Activated naive CD8-positive, alpha-beta T cell treated with anti-CD3 and anti-CD28 coated beads, Interleukin-2, amount 50 U/mL, for 24 hours (primary cell): ENCODE measurements around the gene POU3F4.

Experiments
- ATAC-seq: fragments of 150-1000 bp; cut with Tn5 transposase; one replicate; pipeline ENCODE4 v1.10.0; 2021
- DNase-seq: peaks from one replicate; pipeline ENCODE4 v3.0.0; 2021
- H3K27ac Mint-ChIP-seq: one replicate; pipeline ENCODE4 v1.8.0; 2021; ENCODE audit warnings: mild to moderate bottlenecking, mixed read lengths
- H3K27me3 Mint-ChIP-seq: one replicate; pipeline ENCODE4 v1.8.0; 2021; ENCODE audit warnings: mixed read lengths
- H3K36me3 Mint-ChIP-seq: one replicate; pipeline ENCODE4 v1.8.0; 2021; ENCODE audit warnings: low read depth, mixed read lengths
- H3K4me1 Mint-ChIP-seq: one replicate; pipeline ENCODE4 v1.8.0; 2021; ENCODE audit warnings: mixed read lengths
- H3K4me3 Mint-ChIP-seq: one replicate; pipeline ENCODE4 v1.8.0; 2021; ENCODE audit warnings: mild to moderate bottlenecking, moderate library complexity, mixed read lengths
- H3K9me3 Mint-ChIP-seq: one replicate; pipeline ENCODE4 v1.8.0; 2021; ENCODE audit warnings: mixed read lengths

Gene POU3F4

DNA sequence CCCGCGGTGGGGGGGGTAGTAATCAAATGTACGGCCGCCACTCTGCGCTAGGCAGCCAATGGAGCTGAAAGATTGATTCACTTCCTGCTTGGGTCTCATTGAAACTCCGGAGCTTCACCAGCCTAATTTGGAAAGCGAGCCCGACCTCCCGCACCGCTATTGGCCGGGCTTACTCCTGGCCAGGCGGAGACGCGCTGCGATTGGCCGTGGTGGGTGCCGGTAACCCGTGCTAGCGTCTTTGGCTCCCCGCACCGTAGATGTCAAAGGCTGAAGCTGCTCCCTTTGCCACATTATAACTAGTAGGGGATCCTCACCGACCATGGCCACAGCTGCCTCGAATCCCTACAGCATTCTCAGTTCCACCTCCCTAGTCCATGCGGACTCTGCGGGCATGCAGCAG lies at the start of gene POU3F4:
POU3F4 (plus strand) TSS at position 285 of the 400 bp plus-strand sequence; CDS start at position 320, 35 bp downstream.
- H3K4me3 Mint-ChIP-seq: no peak within 1 kb of the TSS
- peaks cover 57% of the 10 kb centered on the region for H3K27me3 Mint-ChIP-seq
- no peak for DNase-seq
- H3K4me1 Mint-ChIP-seq: peaks cover 5% of the 10 kb centered on the region
- no peak for ATAC-seq
- no peak within 1 kb of the TSS for H3K27ac Mint-ChIP-seq
- no peaks in the 10 kb centered on the region for H3K9me3 Mint-ChIP-seq
- peaks cover 2% of the 10 kb centered on the region for H3K36me3 Mint-ChIP-seq

DNA sequence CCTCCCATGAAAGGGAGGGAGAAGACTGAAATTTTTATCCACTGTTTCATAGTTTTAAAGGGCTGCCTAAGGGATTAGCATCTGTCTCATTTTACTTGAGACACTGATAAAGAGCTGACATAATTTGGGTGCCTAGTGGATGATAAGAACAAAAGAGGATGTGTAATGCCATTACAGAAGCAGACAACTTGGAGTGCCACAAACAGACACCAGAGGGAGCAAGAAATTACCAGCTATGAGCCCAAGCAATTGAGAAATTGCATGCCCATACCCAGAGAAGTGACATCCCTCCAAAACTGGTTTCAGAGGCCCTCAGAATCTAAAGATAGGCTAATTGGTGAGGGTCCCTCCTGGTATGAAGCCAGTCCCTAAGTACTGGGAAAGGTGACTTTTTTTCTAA lies 38.5 kb upstream of the POU3F4 start:
- Mint-ChIP-seq H3K4me3 (no peak overlapping the region), H3K27me3 (no peaks in the 10 kb centered on the region), H3K9me3 (no peaks in the 10 kb centered on the region), H3K27ac (no peak overlapping the region), H3K4me1 (no peaks in the 10 kb centered on the region), H3K36me3 (no peaks in the 10 kb centered on the region)
- no peak for ATAC-seq
- DNase-seq: peak; percentile 5

DNA sequence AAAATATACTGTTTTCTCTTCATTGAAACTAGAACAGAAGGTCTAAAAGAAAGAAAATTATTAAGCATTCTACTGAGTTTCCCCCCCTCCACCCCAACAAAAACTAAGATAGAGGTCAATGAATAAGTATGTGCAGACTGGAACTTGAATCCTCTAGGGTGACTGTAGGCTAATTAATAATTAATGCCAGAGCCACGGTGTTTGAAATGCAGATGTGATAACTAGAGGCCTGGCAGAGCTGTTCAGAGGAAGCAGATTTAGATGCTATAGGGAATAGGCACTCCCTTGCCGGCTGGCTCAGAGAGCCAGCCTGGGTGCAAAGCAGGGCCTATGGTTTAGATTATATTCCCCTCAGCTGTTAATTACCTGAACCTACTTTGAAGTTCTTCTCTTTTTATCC lies 12.2 kb upstream of the POU3F4 start:
- Mint-ChIP-seq H3K36me3 (no peaks in the 10 kb centered on the region), H3K27ac (no peak overlapping the region), H3K4me1 (no peaks in the 10 kb centered on the region), H3K27me3 (peaks cover 2% of the 10 kb centered on the region), H3K9me3 (no peaks in the 10 kb centered on the region), H3K4me3 (no peak overlapping the region)
- ATAC-seq: no peak
- no peak for DNase-seq

DNA sequence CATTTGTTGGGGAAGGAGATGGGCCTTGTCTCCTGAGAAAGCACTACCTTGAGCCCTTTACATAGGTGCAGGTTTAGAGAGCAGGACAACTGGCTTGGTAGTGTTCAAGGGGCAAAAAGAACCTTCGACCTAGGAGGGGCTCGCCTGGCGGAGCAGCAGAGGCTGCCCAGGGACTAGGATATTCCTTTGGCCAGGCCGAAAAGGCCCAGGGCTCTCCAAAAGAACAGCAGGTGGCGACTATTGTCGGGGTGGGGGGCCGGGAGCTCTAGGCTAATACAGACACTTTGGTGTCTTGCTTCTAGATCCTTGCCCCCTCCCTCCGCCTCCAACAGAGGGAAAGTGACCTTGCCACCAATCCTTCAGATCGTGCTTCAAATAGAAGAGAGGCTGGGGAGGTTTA lies 7.1 kb upstream of the POU3F4 start:
- no peak overlapping the region for H3K4me3 Mint-ChIP-seq
- no peak for DNase-seq
- ATAC-seq: no peak
- H3K27ac Mint-ChIP-seq: no peak overlapping the region
- H3K36me3 Mint-ChIP-seq: no peaks in the 10 kb centered on the region
- peaks cover 36% of the 10 kb centered on the region for H3K27me3 Mint-ChIP-seq
- H3K9me3 Mint-ChIP-seq: no peaks in the 10 kb centered on the region
- no peaks in the 10 kb centered on the region for H3K4me1 Mint-ChIP-seq

DNA sequence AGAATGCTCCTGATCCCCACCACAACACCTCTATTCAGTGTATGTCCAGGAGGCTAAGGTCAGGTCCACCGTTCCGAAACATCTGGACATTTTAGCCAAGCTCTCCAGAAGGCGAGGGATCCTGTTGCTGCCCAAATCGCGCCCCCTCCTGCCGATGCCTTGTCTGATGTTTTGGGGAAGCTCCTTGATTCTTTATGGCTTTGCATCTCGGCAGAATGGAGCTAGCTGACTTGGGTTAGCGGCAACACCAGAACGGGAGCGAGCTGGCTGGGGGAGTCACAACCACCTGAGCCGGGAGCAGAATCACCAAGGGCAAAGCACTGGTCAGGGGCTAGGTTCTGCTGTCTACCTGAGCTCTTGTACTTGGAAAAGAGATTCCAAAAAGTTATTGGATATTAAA lies 6.6 kb upstream of the POU3F4 start:
- H3K36me3 Mint-ChIP-seq: no peaks in the 10 kb centered on the region
- no peak for DNase-seq
- no peaks in the 10 kb centered on the region for H3K9me3 Mint-ChIP-seq
- ATAC-seq: no peak
- H3K27me3 Mint-ChIP-seq: peaks cover 37% of the 10 kb centered on the region
- H3K4me1 Mint-ChIP-seq: no peaks in the 10 kb centered on the region
- no peak overlapping the region for H3K27ac Mint-ChIP-seq
- H3K4me3 Mint-ChIP-seq: no peak overlapping the region

DNA sequence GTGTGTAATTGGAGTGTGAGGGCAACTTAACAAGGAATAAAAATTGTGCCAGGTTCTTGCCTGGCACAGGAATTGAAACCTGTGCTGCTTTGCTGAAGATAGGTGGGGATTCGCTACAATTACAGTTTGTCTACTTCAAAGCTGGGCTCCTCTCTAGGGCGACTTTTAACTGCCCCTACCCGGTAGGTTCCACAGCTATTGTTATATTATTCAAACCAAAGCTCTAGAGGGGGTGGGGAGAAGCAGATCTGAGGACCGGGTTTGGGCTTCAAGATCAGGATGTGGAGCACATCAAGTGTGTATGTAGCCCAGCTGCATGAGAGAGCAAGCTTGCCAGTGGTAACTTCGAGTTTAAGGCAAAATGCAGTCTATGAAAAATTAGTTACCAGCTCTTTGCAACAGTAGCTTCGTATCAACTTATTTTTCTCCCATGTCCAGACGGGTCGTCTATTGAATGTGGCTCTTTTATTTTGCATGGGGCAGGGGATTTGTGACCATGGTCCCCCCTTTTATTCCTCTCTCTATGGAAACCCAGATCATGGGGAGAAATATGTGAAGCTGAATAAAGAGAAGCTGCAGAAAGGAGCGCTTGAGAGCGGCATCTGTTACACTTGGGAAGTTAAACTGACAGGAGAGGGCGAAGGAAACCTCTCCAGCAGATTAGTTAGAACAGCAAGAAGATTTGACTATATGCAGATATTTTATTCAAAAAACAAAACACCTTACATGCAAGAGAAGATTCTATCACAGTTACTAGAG lies 3.2 kb upstream of the POU3F4 start:
- Mint-ChIP-seq H3K27ac (no peak overlapping the region), H3K4me3 (no peak overlapping the region), H3K27me3 (peaks cover 59% of the 10 kb centered on the region), H3K36me3 (peaks cover 2% of the 10 kb centered on the region), H3K9me3 (no peaks in the 10 kb centered on the region), H3K4me1 (peaks cover 2% of the 10 kb centered on the region)
- no peak for DNase-seq
- ATAC-seq: no peak

DNA sequence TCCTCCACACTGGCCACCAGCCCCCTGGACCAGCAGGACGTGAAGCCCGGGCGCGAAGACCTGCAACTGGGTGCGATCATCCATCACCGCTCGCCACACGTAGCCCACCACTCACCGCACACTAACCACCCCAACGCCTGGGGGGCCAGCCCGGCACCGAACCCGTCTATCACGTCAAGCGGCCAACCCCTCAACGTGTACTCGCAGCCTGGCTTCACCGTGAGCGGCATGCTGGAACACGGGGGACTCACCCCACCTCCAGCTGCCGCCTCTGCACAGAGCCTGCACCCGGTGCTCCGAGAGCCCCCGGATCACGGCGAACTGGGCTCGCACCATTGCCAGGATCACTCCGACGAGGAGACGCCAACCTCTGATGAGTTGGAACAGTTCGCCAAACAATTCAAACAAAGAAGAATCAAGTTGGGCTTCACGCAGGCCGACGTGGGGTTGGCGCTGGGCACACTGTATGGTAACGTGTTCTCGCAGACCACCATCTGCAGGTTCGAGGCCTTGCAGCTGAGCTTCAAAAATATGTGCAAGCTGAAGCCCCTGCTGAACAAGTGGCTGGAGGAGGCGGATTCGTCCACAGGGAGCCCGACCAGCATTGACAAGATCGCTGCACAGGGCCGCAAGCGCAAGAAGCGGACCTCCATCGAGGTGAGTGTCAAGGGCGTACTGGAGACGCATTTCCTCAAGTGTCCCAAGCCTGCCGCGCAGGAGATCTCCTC lies 600 bp downstream of the POU3F4 start:
- DNase-seq (no peak), ATAC-seq (no peak)
- Mint-ChIP-seq H3K36me3 (peaks cover 2% of the 10 kb centered on the region), H3K4me3 (no peak overlapping the region), H3K27ac (no peak overlapping the region), H3K27me3 (peaks cover 53% of the 10 kb centered on the region), H3K4me1 (peaks cover 5% of the 10 kb centered on the region), H3K9me3 (no peaks in the 10 kb centered on the region)

DNA sequence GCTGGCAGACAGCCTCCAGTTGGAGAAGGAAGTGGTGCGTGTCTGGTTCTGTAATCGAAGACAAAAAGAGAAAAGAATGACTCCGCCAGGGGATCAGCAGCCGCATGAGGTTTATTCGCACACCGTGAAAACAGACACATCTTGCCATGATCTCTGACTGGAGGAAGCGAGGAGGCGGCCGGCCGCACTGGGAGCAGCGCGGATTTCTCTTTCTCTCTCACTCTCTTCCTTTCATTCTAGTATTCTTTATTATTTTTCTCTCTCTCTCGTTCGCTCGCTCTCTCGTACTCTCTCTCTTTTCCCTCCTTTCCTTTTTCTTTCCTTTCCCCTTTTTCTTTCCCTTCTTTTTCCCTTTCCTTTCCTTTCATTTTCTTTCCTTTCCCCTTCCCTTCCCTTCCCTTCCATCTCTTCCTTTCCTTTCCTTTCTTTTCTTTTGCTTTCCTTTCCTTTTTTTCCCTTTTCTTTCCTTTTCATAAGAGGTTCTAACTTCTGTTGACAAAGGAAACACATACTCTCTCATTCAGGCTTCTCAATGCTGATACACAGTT lies 1.2 kb downstream of the POU3F4 start:
- Mint-ChIP-seq H3K4me3 (no peak overlapping the region), H3K4me1 (peaks cover 5% of the 10 kb centered on the region), H3K9me3 (no peaks in the 10 kb centered on the region), H3K27me3 (peaks cover 49% of the 10 kb centered on the region), H3K36me3 (peaks cover 2% of the 10 kb centered on the region), H3K27ac (no peak overlapping the region)
- no peak for DNase-seq
- ATAC-seq: no peak

DNA sequence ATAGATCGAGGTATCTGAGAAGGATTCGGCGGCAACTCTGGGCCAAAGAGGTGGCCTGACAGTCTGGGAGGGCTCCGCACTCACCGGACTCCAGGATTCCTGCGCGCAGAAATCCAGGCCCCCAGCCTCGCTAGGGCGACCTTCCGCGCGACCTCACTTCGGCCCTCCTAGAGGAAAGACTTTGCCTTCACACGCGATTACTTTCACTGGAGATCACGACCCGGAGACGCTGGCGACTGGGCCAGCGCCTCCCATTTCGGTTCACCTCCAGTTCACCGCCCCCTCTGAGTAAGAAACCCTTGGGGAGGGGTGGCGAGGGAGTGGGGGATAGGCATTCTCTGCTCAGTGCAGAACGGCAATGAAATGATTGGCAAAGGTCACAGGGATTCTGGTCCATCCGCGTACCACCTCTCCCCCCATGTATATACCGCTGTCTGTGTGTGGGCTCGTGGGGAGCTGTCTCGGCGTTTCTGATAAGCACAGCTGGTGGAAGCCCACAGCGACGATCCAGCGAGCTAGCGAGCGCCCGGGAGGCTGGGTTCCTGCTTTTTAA lies 2.5 kb downstream of the POU3F4 start:
- ATAC-seq (no peak), DNase-seq (no peak)
- Mint-ChIP-seq H3K9me3 (no peaks in the 10 kb centered on the region), H3K36me3 (peaks cover 2% of the 10 kb centered on the region), H3K4me1 (peaks cover 5% of the 10 kb centered on the region), H3K4me3 (no peak overlapping the region), H3K27ac (no peak overlapping the region), H3K27me3 (peaks cover 41% of the 10 kb centered on the region)

DNA sequence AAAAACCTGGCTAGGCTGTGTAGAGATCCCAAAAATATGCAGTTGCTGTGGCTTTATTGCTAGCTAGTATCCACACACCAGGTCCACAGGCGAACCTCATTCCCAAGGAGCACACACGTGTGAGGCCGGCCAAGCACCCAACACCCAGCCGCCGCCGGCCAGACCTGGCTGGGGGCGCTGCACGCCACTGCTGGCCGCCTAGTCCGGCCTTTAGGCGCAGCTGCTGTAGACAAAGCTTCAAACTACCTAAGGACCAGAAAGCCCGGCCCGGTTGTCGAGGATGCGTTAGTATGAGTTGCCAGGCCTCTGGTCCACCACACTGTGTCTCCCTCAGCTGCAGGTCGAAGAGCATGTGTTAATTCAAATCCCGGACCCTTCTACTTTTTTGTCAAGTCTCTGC lies 3.1 kb downstream of the POU3F4 start:
- DNase-seq (no peak), ATAC-seq (no peak)
- H3K27ac Mint-ChIP-seq: no peak overlapping the region
- no peaks in the 10 kb centered on the region for H3K9me3 Mint-ChIP-seq
- peaks cover 38% of the 10 kb centered on the region for H3K27me3 Mint-ChIP-seq
- peaks cover 2% of the 10 kb centered on the region for H3K36me3 Mint-ChIP-seq
- H3K4me1 Mint-ChIP-seq: peaks cover 5% of the 10 kb centered on the region
- no peak overlapping the region for H3K4me3 Mint-ChIP-seq

DNA sequence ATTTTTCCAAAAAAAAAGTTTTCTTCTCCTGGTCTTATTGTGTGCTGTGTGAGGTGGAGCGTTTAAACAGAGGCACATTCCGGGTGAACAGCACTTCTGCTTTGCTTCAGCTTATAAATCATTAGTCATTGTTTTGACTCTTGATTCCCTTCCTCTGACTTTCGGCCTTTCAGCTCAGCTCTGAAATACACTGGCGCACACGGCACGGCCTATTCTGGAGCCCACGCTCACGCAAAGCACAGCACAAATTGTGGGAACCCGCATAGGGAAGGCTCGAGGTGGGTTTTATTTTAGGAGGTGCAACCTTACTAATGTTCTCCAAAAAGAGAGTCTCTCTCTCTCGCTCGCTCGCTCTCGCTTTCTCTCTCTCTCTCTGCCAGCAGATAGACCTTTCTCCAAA lies 4.0 kb downstream of the POU3F4 start:
- no peak for ATAC-seq
- H3K27ac Mint-ChIP-seq: no peak overlapping the region
- peaks cover 5% of the 10 kb centered on the region for H3K4me1 Mint-ChIP-seq
- H3K9me3 Mint-ChIP-seq: no peaks in the 10 kb centered on the region
- peaks cover 34% of the 10 kb centered on the region for H3K27me3 Mint-ChIP-seq
- H3K36me3 Mint-ChIP-seq: peaks cover 2% of the 10 kb centered on the region
- DNase-seq: no peak
- no peak overlapping the region for H3K4me3 Mint-ChIP-seq

DNA sequence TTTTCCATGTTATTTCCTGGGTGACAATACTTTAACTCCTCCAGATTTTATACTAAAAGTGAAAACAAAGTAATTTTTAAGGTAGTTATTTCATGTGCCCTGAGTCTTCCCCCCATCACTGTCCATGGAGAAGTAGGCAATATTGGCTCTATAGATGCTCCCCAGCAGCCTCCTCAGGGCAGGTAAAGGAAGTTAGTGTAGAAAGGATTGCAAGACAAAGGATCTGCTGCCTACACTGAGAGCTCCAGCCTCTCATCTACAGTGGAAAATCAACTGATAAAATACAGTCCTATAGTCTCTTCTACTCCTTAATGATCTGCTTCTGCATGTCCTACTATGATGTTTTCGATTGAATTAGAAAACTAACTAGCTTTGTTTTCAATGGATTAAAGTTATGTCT lies 8.5 kb downstream of the POU3F4 start:
- Mint-ChIP-seq H3K27me3 (peaks cover 13% of the 10 kb centered on the region), H3K36me3 (no peaks in the 10 kb centered on the region), H3K4me1 (no peaks in the 10 kb centered on the region), H3K27ac (no peak overlapping the region), H3K9me3 (no peaks in the 10 kb centered on the region), H3K4me3 (no peak overlapping the region)
- DNase-seq (no peak), ATAC-seq (no peak)

DNA sequence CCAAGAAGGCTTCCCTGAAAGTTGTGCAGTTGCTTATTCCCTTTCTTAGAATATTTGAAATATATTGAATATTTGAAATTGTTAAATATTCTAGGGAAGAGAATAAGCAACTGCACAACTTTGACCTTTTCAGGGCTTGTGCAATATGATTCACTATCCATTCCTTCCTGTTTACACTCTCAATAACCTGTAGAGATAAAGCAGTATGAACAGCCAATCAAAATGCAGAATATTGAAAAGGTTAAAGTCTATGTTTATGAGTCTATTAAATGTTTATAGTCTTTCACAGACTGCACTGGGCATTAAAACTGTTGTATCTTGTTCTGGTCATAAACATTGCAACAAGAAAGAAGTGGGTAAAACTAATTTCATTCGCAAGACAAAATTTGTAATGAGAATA lies 13.8 kb downstream of the POU3F4 start:
- ATAC-seq (no peak), DNase-seq (no peak)
- no peaks in the 10 kb centered on the region for H3K36me3 Mint-ChIP-seq
- no peaks in the 10 kb centered on the region for H3K4me1 Mint-ChIP-seq
- no peak overlapping the region for H3K27ac Mint-ChIP-seq
- H3K27me3 Mint-ChIP-seq: peaks cover 2% of the 10 kb centered on the region
- no peaks in the 10 kb centered on the region for H3K9me3 Mint-ChIP-seq
- no peak overlapping the region for H3K4me3 Mint-ChIP-seq

DNA sequence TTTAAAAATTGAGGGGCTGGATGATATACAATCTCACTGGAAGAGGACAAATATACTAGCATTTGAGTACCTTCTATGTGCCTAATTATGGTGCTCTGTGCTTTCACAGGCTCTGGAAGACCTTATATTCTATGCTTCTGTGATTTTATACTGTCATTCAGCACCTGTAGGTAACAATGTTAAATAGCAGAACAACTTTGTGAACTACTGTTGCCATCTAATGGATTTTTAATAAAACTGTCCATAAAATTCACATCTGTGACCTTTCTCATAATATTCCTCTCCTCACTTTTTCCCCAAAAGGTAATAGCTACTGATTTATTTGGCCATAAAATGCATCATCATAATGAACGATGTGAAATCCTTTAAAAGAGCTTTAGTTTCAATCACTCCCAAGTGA lies 21.9 kb downstream of the POU3F4 start:
- H3K4me1 Mint-ChIP-seq: no peaks in the 10 kb centered on the region
- no peak for ATAC-seq

More for the DNA sequence above, 21.9 kb downstream of the POU3F4 start:
- no peaks in the 10 kb centered on the region for H3K9me3 Mint-ChIP-seq
- DNase-seq: no peak
- no peaks in the 10 kb centered on the region for H3K36me3 Mint-ChIP-seq
- H3K27me3 Mint-ChIP-seq: no peaks in the 10 kb centered on the region
- no peak overlapping the region for H3K4me3 Mint-ChIP-seq
- no peak overlapping the region for H3K27ac Mint-ChIP-seq
